HG03354 (cell line): ENCODE measurements around the gene MYCBPAP.

Source experiments
- ATAC-seq: cut with Tn5 transposase; IDR thresholded peaks from one replicate; pipeline ENCODE4 v1.9.1; 2021; ENCODE audit warnings: mild to moderate bottlenecking; ENCODE audit not compliant: unreplicated experiment, poor library complexity, severe bottlenecking

Gene MYCBPAP

GRCh38 chr17:50514388-50514787 lies 6.1 kb downstream of the MYCBPAP start:
- ATAC-seq = no peak

DNA sequence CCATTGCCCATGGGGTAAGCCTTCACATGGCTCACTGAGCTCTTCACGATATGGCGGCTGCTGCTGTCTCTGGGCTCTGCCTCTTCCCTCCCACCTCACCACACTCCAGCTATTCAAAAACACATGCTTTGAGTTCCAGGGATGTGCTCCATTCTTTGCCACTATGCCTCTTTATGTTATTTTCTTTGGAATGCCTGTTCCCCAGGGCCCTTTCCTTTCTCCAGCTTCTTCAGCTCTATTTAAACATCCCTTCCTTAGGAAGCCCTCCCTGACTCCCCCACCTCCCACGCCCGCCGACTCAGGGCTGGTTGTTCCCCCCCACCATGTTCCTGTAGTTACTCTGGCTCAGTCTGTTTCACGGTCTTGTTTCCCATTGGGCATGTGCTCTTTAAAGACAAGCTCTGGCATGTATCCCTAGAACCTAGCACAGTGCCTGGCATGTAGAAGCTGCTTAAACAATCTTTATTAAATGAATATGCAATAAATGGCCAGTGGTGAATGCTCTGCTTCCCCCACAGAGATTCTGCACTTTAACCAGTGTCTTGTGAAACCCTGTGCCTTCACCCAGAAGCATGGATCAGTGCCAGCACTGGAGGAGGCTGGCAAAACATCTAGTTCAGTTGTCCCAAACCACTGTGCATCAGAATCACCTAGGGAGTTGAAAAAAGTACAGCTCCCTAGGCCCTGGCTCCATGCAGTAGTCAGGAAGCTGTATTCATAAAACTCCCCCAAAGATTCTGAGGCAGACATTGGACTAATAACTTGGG lies 6.9 kb downstream of the MYCBPAP start:
- no peak for ATAC-seq

DNA sequence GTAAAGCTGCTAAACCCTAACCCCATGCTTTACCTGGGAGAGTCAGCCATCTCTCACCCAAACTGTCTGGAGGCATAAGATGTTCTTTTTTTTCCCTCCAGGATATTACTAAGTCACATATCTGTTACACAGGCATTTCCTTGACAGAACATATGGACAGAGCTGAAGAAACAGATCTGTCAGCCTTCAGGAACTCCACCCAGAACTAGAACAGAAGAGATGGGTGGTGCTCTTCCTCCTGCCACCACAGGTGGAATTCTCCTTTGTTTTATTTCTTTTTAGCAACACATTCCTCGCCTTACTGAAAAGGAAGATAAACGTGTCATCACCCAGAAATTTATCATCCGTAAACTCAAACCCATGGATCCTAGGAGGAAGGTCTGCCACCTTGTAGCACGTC lies 8.8 kb downstream of the MYCBPAP start:
- ATAC-seq = no peak

- ATAC-seq = no peak
Observed at GRCh38 chr17:50517504-50518383, 9.5 kb downstream of the MYCBPAP start.

- no peak for ATAC-seq
Observed at GRCh38 chr17:50518384-50519023, 10.3 kb downstream of the MYCBPAP start.

DNA sequence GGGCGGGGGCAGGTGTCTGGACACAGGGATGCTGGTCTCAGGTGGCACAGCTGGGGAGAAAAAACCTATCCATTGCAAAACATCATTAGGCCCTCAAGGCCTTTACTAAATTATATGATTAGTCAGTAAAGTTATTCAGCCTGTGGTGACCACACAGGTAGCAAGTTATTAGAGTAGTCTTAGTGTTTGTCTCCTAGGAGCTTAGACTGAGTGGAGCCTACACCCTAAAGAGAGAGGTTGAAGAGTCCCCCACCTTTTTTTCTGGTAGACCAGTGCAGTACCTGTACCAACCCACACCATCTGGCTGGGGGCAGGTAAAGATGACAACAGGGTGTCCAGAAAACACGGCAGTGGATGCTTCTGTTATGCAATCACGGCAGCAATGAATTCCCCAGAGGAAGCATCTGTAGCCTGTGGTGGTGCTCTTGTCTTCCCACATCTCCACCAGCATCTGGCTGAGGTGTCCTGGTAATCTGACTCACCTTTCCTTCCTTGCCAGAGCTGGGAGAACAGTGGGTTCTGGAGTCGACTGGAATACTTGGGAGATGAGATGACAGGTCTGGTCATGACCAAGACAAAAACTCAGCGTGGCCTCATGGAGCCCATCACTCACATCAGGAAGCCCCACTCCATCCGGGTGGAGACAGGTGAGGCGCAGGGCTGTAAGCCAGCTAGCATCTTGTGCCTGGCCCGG lies 11.0 kb downstream of the MYCBPAP start:
- ATAC-seq = no peak

DNA sequence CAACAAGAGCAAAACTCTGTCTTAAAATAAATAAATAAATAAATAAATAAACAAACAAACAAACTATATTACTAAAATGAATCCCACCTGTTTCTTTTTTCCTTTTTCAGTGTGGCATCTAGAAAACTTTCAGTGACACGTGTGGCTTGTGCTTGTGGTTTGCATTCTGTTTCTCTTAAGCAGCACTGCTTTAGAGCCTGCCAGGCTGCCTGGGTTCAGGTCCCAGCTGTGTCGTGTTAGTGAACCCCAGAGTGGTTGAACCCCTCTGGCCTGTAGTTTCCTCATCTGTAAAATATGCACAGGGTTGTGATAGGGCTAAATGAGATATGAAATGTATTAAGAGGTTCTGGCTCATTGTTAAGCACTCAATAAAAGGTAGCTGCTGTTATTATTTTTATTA lies 12.2 kb downstream of the MYCBPAP start:
- ATAC-seq = no peak

DNA sequence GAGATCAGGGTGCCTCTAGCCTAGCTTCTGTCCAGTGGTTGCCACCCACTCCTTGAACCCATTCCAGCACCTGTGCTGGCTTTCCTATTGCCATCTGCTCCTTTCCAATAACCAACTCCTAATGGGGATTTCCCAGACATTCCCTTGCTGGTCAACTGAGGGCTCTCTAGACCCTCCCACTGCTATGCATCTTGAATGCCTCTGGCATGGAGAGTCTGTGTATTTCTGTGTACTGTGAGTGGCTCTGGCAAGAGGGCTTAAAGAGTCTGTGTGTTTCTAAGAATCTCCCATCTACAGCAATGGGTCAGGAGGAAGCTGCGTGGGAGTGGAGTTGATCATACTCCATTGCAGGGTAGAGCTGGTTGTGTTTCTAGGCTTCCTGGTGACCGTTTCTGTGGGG lies 13.3 kb downstream of the MYCBPAP start:
- ATAC-seq = no peak

- no peak for ATAC-seq
Observed at GRCh38 chr17:50522766-50523165, 14.5 kb downstream of the MYCBPAP start.

GRCh38 chr17:50523208-50523607 lies 15.0 kb downstream of the MYCBPAP start:
- no peak for ATAC-seq

GRCh38 chr17:50524838-50525237 lies 16.6 kb downstream of the MYCBPAP start:
- no peak for ATAC-seq

- ATAC-seq = no peak
Observed at GRCh38 chr17:50527155-50527762, 19.0 kb downstream of the MYCBPAP start.

DNA sequence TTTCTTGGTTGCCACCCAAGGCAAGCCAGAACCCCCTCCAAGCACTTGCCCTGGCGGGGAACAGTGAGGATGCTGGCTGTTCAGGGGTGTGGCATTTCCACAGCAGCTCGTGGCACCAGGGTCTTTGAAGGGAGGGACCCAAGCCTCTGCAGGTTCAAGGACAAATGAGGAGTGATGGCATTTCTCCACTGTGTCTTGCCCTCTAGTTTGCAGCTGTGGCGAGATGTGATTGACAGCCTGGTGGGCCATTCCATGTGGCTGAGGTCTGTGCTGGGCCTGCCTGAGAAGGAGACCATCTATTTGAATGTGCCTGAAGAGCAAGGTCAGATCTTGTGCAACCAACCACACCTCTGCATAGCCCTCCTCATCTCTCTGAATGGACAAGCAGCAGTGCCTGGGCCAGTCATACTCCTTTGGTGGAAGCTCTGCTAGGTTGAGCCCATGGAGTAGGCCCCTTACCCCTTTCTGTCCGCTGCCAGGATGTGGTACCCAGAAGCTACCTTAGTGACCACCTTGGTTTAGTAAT lies 19.8 kb downstream of the MYCBPAP start:
- ATAC-seq = no peak

DNA sequence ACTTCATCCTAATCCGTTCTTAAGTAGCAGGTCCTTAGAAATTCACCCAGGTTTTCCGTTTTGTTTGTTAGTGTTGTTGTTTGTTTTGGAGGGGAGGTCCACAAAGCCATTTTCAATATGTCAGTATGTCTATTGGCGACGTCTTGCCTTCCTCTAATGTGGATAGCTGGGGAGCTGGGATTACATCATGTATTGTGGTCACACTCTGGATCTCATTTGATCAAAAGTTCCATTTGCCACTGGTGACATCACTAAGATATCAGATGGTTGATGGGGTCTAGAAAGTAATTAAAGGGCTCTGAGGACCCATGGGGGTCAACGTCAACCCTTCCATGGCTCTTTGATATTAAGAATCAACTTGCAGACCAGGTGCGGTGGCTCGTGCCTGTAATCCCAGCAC lies 21.6 kb downstream of the MYCBPAP start:
- no peak for ATAC-seq

- ATAC-seq = no peak
Observed at GRCh38 chr17:50531428-50532025, 23.3 kb downstream of the MYCBPAP start.

GRCh38 chr17:50532452-50533024 lies 24.3 kb downstream of the MYCBPAP start, which contains the start of gene EPN3:
Gene EPN3, plus strand, starts transcription at chr17:50532735. Its CDS starts 3,822 bp downstream, at chr17:50536557.
- ATAC-seq = no peak

- ATAC-seq = no peak
Observed at GRCh38 chr17:50533185-50533584, 24.9 kb downstream of the MYCBPAP start.

DNA sequence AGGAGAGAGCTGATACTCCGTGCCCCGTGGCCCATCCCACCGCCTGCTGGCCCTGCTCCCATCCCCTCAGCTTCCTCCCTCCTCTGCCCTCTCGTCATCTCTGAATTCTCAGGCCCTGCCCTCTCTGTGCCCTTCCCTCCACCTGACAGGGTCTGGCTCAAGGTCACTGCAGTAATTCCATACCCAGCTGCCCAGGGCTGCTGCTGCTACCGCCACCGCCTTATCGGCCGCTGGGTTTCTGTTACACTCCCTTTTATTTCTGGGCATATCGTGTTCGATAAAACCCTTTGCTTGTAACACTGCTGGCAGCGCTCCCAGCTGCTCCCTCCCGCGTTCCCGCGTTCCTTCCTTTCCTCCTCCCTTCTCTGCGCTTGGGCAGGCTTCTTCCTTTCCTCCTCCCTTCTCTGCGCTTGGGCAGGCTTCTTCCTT lies 25.5 kb downstream of the MYCBPAP start:
- no peak for ATAC-seq
